Ascending aorta (tissue), 2 donors: ENCODE measurements around the gene KRTDAP. TPM values are rescaled to one million over a fixed set of nuclear protein-coding genes. Genes with fewer than 3 reads are reported as not detected.

Experiments
- DNase-seq, 2 donors: peaks; one replicate each; pipeline ENCODE4 v3.0.0-alpha.2; 2019; ENCODE audit warnings: low spot score in 2 of 2
- H3K27ac ChIP-seq, 2 donors: fragments of 200-600 bp; sonication (generic); one replicate each; pipeline ENCODE4 v1.5.1; 2016 to 2017; ENCODE audit warnings: mild to moderate bottlenecking in 1 of 2
- H3K27me3 ChIP-seq: fragments of 200-600 bp; sonication (generic); one replicate; pipeline ENCODE4 v1.5.1; 2017
- H3K36me3 ChIP-seq, 2 donors: fragments of 200-600 bp; sonication (generic); one replicate each; pipeline ENCODE4 v1.5.1; 2016
- H3K4me1 ChIP-seq, 2 donors: fragments of 200-600 bp; sonication (generic); one replicate each; pipeline ENCODE4 v1.5.1; 2016 to 2017; ENCODE audit warnings: mild to moderate bottlenecking in 1 of 2
- H3K4me3 ChIP-seq, 2 donors: fragments of 200-600 bp; sonication (generic); one replicate each; pipeline ENCODE4 v1.5.1; 2016 to 2017; ENCODE audit warnings: mild to moderate bottlenecking in 1 of 2
- H3K9me3 ChIP-seq, 2 donors: fragments of 200-600 bp; sonication (generic); one replicate each; pipeline ENCODE4 v1.5.1; 2016
- CTCF ChIP-seq, 3 experiments: fragments of 200-600 bp in 2 of 3; fragments of 450-650 bp in 1 of 3; sonication (generic) in 2 of 3; IDR thresholded peaks; one replicate each; pipeline ENCODE4 v1.5.1; 2016 to 2019; ENCODE audit warnings: antibody characterized with exemption in 3 of 3, mild to moderate bottlenecking in 1 of 3, moderate library complexity in 1 of 3
- intact Hi-C: fragments of 100-400 bp; cut with DNase I; formaldehyde crosslinking; loops from one replicate; pipeline ENCODE4 v1.15.1; 2023
- total RNA-seq: library from RNA; depleted of rRNA; stranded (reverse); fragments of >200 nt; gene quantifications from one replicate; pipeline ENCODE4 v1.1.0, GENCODE V29; 2016

Gene KRTDAP
- total RNA-seq, 1 donor from 2014 or later, result not detected

GRCh38 chr19:35498984-35499527, 8.8 kb upstream of the KRTDAP start:
- Histone ChIP-seq H3K27me3 (no peaks in the 10 kb centered on the region), H3K27ac (no peak overlapping the region), H3K4me3 (no peak overlapping the region), H3K9me3 (no peaks in the 10 kb centered on the region), H3K4me1 (no peaks in the 10 kb centered on the region), H3K36me3 (peaks cover 0 to 3% of the 10 kb centered on the region in 2 donors)
- intact Hi-C loops, result loop anchor here (5.0 kb wide), 1 partner anchor 232 kb away; the partner anchor contains the start of gene USF2
- no peak for TF ChIP-seq CTCF (IDR thresholded peaks at IDR 0.05)
- no peak for DNase-seq

- no peaks in the 10 kb centered on the region for H3K27me3 ChIP-seq
- H3K36me3 ChIP-seq, result peaks cover 0 to 3% of the 10 kb centered on the region in 2 donors
- DNase-seq, result no peak
- no peak overlapping the region for H3K27ac ChIP-seq
- TF ChIP-seq CTCF (IDR thresholded peaks at IDR 0.05), result no peak
- H3K4me1 ChIP-seq, result no peaks in the 10 kb centered on the region
- intact Hi-C loops, result loop anchor here (5.0 kb wide), 1 partner anchor 231 kb away; the partner anchor contains the start of gene USF2
- no peak overlapping the region for H3K4me3 ChIP-seq
- no peaks in the 10 kb centered on the region for H3K9me3 ChIP-seq
These were observed 8.0 kb upstream of the KRTDAP start for GRCh38 chr19:35498220-35498619.

GRCh38 chr19:35497406-35497805, 7.1 kb upstream of the KRTDAP start:
- TF ChIP-seq CTCF (IDR thresholded peaks at IDR 0.05), result no peak
- Histone ChIP-seq H3K36me3 (peaks cover 0 to 3% of the 10 kb centered on the region in 2 donors), H3K9me3 (no peaks in the 10 kb centered on the region), H3K27me3 (no peaks in the 10 kb centered on the region), H3K27ac (no peak overlapping the region), H3K4me1 (no peaks in the 10 kb centered on the region), H3K4me3 (no peak overlapping the region)
- intact Hi-C loops, result loop anchor here (5.0 kb wide), 1 partner anchor 230 kb away; the partner anchor contains the start of gene USF2
- DNase-seq, result no peak

- no peak overlapping the region for H3K27ac ChIP-seq
- intact Hi-C loops, result loop anchor here (5.0 kb wide), 1 partner anchor 228 kb away; the partner anchor contains the start of gene USF2
- DNase-seq, result peak in 1 of 2 donors; percentile 74
These were observed 5.1 kb upstream of the KRTDAP start for GRCh38 chr19:35495107-35496064.

GRCh38 chr19:35493971-35494370, 3.7 kb upstream of the KRTDAP start:
- H3K4me3 ChIP-seq, result no peak overlapping the region
- intact Hi-C loops, result no loop called here
- no peaks in the 10 kb centered on the region for H3K27me3 ChIP-seq
- peaks cover 0 to 3% of the 10 kb centered on the region in 2 donors for H3K36me3 ChIP-seq
- H3K9me3 ChIP-seq, result no peaks in the 10 kb centered on the region
- DNase-seq, result no peak
- no peaks in the 10 kb centered on the region for H3K4me1 ChIP-seq
- TF ChIP-seq CTCF (IDR thresholded peaks at IDR 0.05), result no peak
- no peak overlapping the region for H3K27ac ChIP-seq

More at GRCh38 chr19:35495107-35496064, 5.1 kb upstream of the KRTDAP start:
- Histone ChIP-seq H3K36me3 (peaks cover 0 to 3% of the 10 kb centered on the region in 2 donors), H3K4me1 (no peaks in the 10 kb centered on the region), H3K4me3 (no peak overlapping the region), H3K27me3 (no peaks in the 10 kb centered on the region), H3K9me3 (no peaks in the 10 kb centered on the region)
- peak; percentile 82 to 98 (median 97) for TF ChIP-seq CTCF (IDR thresholded peaks at IDR 0.05)
